Esophagus squamous epithelium (tissue), 5 donors: ENCODE measurements around the gene GAB2. TPM values are rescaled to one million over a fixed set of nuclear protein-coding genes. Genes with fewer than 3 reads are reported as not detected.

Experiments
- DNase-seq: peaks from one replicate; lab custom pipeline; 2025; lab: John Stamatoyannopoulos, UW
- H3K27ac ChIP-seq, 4 donors: fragments of 200-600 bp; sonication (generic); one replicate each; pipeline ENCODE4 v1.5.1; 2016 to 2019; ENCODE audit warnings: mild to moderate bottlenecking in 1 of 4
- H3K27me3 ChIP-seq, 4 donors: fragments of 200-600 bp; sonication (generic); 1 replicate in 3 of 4; 2 replicates in 1 of 4; pipeline versions ENCODE4 v1.5.1 to v1.6.0; 2017 to 2021; ENCODE audit warnings: antibody characterized with exemption in 1 of 4
- H3K36me3 ChIP-seq, 3 donors: fragments of 200-600 bp; sonication (generic); one replicate each; pipeline ENCODE4 v1.5.1; 2016 to 2019
- H3K4me1 ChIP-seq, 3 donors: fragments of 200-600 bp; sonication (generic); one replicate each; pipeline ENCODE4 v1.5.1; 2017 to 2019
- H3K4me3 ChIP-seq, 4 donors: fragments of 200-600 bp; sonication (generic); 1 replicate in 3 of 4; 2 replicates in 1 of 4; pipeline ENCODE4 v1.5.1; 2016 to 2019; ENCODE audit warnings: mild to moderate bottlenecking in 2 of 4, moderate library complexity in 1 of 4
- H3K9me3 ChIP-seq, 3 donors: fragments of 200-600 bp; sonication (generic); one replicate each; pipeline ENCODE4 v1.5.1; 2016 to 2019
- POLR2A ChIP-seq, 4 donors: fragments of 450-650 bp; IDR thresholded peaks; one replicate each; pipeline ENCODE4 v1.6.1; 2017; ENCODE audit warnings: antibody characterized with exemption in 4 of 4, mild to moderate bottlenecking in 4 of 4, moderate library complexity in 3 of 4
- WGBS, 2 donors: methylation state at CpG; one replicate each; pipeline ENCODE4 v1.1.5; 2018; 5-methylcytosine and 5-hydroxymethylcytosine counted together
- intact Hi-C: fragments of 100-400 bp; cut with DNase I; formaldehyde crosslinking; loops from one replicate; pipeline ENCODE4 v1.15.0; 2022
- total RNA-seq, 4 donors: library from RNA; depleted of rRNA; stranded (reverse); fragments of >200 nt; gene quantifications; one replicate each; pipeline ENCODE4 v1.1.0, GENCODE V29; 2016
- TF ChIP-seq, protein P1 (sequence below), 6 experiments: fragments of 450-650 bp in 4 of 6; fragments of 200-600 bp in 2 of 6; sonication (generic) in 2 of 6; IDR thresholded peaks; one replicate each; pipeline ENCODE4 v1.5.1; 2016 to 2019; ENCODE audit warnings: antibody characterized with exemption in 6 of 6, mild to moderate bottlenecking in 4 of 6, moderate library complexity in 4 of 6
- donor health status: DM: yes; HTN: yes; CAD: no.

Gene GAB2
- total RNA-seq, 4 donors from 2014 or later: 4.6 to 23.7 (median 11.2) TPM

DNA sequence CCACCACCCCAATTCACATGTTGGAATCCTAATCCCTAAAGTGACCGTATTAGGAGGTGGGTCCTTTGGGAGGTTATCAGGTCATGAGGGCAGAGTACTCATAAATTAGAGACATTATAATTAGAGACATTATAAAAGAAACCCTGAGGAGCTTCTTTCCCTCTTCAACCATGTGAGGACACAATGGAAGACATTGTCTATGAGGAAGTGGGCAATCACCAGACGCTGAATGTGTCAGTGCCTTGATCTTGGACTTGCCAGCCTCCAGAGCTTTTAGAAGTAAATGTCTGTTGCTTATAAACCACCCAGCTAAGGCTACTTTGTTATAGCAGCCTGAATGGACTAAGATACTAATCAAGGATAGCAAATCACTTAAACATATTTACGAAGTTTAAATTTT, 14.8 kb downstream of the GAB2 start:
- no peak overlapping the region for H3K27ac ChIP-seq
- H3K4me1 ChIP-seq: peaks cover 0 to 3% (median 0%) of the 10 kb centered on the region in 3 donors
- intact Hi-C loops: no loop called here
- no peaks in the 10 kb centered on the region for H3K36me3 ChIP-seq
- no peak overlapping the region for H3K4me3 ChIP-seq
- DNase-seq: no peak
- no peaks in the 10 kb centered on the region for H3K27me3 ChIP-seq
- WGBS, 2 donors: 79 to 96% methylated on average over 2 to 3 of the region's 3 CpGs
- TF ChIP-seq, protein P1, sequence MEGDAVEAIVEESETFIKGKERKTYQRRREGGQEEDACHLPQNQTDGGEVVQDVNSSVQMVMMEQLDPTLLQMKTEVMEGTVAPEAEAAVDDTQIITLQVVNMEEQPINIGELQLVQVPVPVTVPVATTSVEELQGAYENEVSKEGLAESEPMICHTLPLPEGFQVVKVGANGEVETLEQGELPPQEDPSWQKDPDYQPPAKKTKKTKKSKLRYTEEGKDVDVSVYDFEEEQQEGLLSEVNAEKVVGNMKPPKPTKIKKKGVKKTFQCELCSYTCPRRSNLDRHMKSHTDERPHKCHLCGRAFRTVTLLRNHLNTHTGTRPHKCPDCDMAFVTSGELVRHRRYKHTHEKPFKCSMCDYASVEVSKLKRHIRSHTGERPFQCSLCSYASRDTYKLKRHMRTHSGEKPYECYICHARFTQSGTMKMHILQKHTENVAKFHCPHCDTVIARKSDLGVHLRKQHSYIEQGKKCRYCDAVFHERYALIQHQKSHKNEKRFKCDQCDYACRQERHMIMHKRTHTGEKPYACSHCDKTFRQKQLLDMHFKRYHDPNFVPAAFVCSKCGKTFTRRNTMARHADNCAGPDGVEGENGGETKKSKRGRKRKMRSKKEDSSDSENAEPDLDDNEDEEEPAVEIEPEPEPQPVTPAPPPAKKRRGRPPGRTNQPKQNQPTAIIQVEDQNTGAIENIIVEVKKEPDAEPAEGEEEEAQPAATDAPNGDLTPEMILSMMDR (IDR thresholded peaks at IDR 0.05): no peak
- no peak for TF ChIP-seq POLR2A (IDR thresholded peaks at IDR 0.05)
- no peaks in the 10 kb centered on the region for H3K9me3 ChIP-seq

DNA sequence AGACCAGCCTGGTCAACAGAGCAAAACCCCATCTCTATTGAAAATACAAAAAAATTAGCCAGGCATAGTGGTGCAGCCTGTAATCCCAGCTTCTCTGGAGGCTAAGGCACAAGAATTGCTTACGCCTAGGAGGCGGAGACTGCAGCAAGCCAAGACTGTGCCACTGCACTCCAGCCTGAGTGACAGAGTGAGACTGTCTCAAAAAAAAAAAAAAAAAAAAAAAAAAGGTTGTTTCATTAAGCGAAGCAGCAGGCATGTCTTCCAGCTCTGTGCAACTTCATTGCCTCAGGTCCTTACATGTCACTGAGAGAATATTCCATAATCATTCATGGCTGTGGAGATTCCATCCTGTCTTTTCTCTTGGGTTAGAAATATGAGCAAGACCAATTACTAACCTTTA, 16.9 kb downstream of the GAB2 start:
- Histone ChIP-seq H3K27ac (no peak overlapping the region), H3K4me3 (no peak overlapping the region), H3K27me3 (no peaks in the 10 kb centered on the region), H3K9me3 (no peaks in the 10 kb centered on the region), H3K4me1 (peaks cover 0 to 3% (median 0%) of the 10 kb centered on the region in 3 donors), H3K36me3 (no peaks in the 10 kb centered on the region)
- intact Hi-C loops: no loop called here
- WGBS, 2 donors: 63 to 89% methylated on average over 3 of the region's 3 CpGs
- TF ChIP-seq POLR2A (IDR thresholded peaks at IDR 0.05): no peak
- TF ChIP-seq, protein P1 (IDR thresholded peaks at IDR 0.05): no peak
- no peak for DNase-seq

DNA sequence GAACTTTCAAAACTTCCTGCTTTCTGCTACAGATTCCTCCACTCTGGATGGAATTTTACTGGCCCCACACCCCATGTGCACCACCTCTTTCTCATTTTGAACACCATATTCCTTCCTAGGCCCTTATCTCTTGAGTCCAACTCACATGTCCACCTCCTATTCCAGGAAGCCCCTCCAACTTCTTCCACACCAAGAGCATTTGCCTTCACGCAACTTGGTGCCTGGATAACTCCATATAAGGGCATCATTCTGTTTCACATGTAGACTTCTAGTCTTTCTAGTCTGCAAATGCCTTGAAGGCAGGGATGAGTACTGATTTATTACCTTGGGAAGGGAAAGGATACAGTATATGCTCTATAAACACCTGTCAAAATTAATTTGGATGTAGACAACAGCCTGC, 17.5 kb downstream of the GAB2 start:
- WGBS, 2 donors: 83 to 93% methylated on average over 1 of the region's 1 CpG
- TF ChIP-seq POLR2A (IDR thresholded peaks at IDR 0.05): no peak
- TF ChIP-seq, protein P1 (IDR thresholded peaks at IDR 0.05): no peak
- no peaks in the 10 kb centered on the region for H3K9me3 ChIP-seq
- no peak for DNase-seq
- H3K4me1 ChIP-seq: peaks cover 0 to 3% (median 0%) of the 10 kb centered on the region in 3 donors
- H3K36me3 ChIP-seq: no peaks in the 10 kb centered on the region
- no peaks in the 10 kb centered on the region for H3K27me3 ChIP-seq
- intact Hi-C loops: no loop called here
- H3K4me3 ChIP-seq: no peak overlapping the region
- H3K27ac ChIP-seq: no peak overlapping the region

DNA sequence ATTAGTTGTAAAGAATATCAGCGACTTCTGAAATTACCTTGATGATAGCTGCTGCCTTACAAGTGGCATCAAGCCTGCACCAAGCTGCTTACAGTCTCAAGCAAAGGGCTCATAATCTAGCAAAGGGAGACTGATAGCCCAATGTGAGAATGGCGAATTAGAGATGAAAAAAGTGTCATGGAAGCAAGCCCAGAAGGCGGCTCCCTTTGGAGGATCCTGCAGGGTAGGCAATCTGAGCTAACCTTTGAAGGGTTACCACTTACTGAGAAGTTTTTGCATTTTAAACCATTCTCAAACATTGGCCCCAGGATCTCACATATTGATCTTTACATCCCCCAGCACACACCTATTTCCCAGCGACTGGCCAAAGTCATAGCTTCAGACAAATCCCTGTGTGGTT, 18.5 kb downstream of the GAB2 start:
- no peak for TF ChIP-seq POLR2A (IDR thresholded peaks at IDR 0.05)
- TF ChIP-seq, protein P1 (IDR thresholded peaks at IDR 0.05): no peak
- Histone ChIP-seq H3K27me3 (no peaks in the 10 kb centered on the region), H3K4me3 (no peak overlapping the region), H3K36me3 (no peaks in the 10 kb centered on the region), H3K27ac (no peak overlapping the region), H3K9me3 (no peaks in the 10 kb centered on the region), H3K4me1 (peaks cover 0 to 3% (median 0%) of the 10 kb centered on the region in 3 donors)
- intact Hi-C loops: no loop called here
- DNase-seq: no peak
- whole genome bisulfite sequencing, 2 donors: 78 to 85% methylated on average over 4 of the region's 4 CpGs

DNA sequence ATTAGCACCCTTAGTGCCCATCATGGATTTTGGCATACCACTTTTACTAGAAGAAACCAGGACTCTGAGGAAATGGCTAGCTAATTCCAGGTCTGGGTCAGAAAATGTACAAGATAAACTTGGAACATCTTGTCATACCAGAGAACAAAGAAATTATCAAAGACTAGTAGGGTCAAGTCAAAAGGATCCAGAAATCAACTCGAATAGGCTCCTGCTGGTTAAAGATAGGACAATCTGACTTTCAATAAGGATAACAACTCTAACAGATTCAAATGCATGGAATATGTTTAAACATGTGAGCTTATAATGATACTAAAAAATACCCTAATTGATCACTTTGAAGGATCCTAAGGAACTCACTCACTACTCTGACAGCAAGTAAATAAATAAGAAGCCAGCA, 18.9 kb downstream of the GAB2 start:
- intact Hi-C loops: no loop called here
- Histone ChIP-seq H3K9me3 (no peaks in the 10 kb centered on the region), H3K27me3 (no peaks in the 10 kb centered on the region), H3K4me1 (peaks cover 0 to 3% (median 0%) of the 10 kb centered on the region in 3 donors), H3K4me3 (no peak overlapping the region), H3K27ac (no peak overlapping the region), H3K36me3 (no peaks in the 10 kb centered on the region)
- no peak for TF ChIP-seq POLR2A (IDR thresholded peaks at IDR 0.05)
- DNase-seq: no peak
- WGBS, 2 donors: 56 to 74% methylated on average over 1 of the region's 1 CpG

DNA sequence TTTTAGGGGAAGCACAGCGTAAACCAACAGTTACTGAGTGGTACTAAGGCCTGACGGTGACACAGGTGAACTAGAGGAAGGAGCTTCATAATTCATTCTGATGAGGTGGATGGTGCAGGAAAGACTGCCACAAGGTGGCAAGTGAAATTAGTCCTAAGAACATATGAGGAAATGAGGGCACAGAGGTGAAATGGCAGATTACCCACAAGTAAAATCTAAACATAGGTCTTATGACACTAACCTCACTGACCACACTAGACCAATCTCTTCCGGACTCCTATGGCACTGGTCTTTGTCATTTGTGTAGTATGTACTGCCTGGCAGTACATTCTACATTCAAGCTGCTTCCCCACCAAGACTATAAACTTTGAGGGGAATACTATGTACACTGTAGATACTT, 20.2 kb downstream of the GAB2 start:
- WGBS, 2 donors: 90 to 97% methylated on average over 3 of the region's 3 CpGs
- Histone ChIP-seq H3K4me1 (peaks cover 0 to 11% (median 0%) of the 10 kb centered on the region in 3 donors), H3K9me3 (no peaks in the 10 kb centered on the region), H3K27ac (no peak overlapping the region), H3K4me3 (no peak overlapping the region), H3K36me3 (no peaks in the 10 kb centered on the region), H3K27me3 (no peaks in the 10 kb centered on the region)
- intact Hi-C loops: no loop called here
- no peak for DNase-seq
- TF ChIP-seq, protein P1 (IDR thresholded peaks at IDR 0.05): no peak
- no peak for TF ChIP-seq POLR2A (IDR thresholded peaks at IDR 0.05)
